Ascending aorta (tissue), 2 donors: ENCODE measurements around the gene TCTN1. TPM values are rescaled to one million over a fixed set of nuclear protein-coding genes. Genes with fewer than 3 reads are reported as not detected.

Source experiments
- DNase-seq, 2 donors: peaks; one replicate each; pipeline ENCODE4 v3.0.0-alpha.2; 2019; ENCODE audit warnings: low spot score in 2 of 2
- H3K27ac ChIP-seq, 2 donors: fragments of 200-600 bp; sonication (generic); one replicate each; pipeline ENCODE4 v1.5.1; 2016 to 2017; ENCODE audit warnings: mild to moderate bottlenecking in 1 of 2
- H3K27me3 ChIP-seq: fragments of 200-600 bp; sonication (generic); one replicate; pipeline ENCODE4 v1.5.1; 2017
- H3K36me3 ChIP-seq, 2 donors: fragments of 200-600 bp; sonication (generic); one replicate each; pipeline ENCODE4 v1.5.1; 2016
- H3K4me1 ChIP-seq, 2 donors: fragments of 200-600 bp; sonication (generic); one replicate each; pipeline ENCODE4 v1.5.1; 2016 to 2017; ENCODE audit warnings: mild to moderate bottlenecking in 1 of 2
- H3K4me3 ChIP-seq, 2 donors: fragments of 200-600 bp; sonication (generic); one replicate each; pipeline ENCODE4 v1.5.1; 2016 to 2017; ENCODE audit warnings: mild to moderate bottlenecking in 1 of 2
- H3K9me3 ChIP-seq, 2 donors: fragments of 200-600 bp; sonication (generic); one replicate each; pipeline ENCODE4 v1.5.1; 2016
- CTCF ChIP-seq, 3 experiments: fragments of 200-600 bp in 2 of 3; fragments of 450-650 bp in 1 of 3; sonication (generic) in 2 of 3; IDR thresholded peaks; one replicate each; pipeline ENCODE4 v1.5.1; 2016 to 2019; ENCODE audit warnings: antibody characterized with exemption in 3 of 3, mild to moderate bottlenecking in 1 of 3, moderate library complexity in 1 of 3
- intact Hi-C: fragments of 100-400 bp; cut with DNase I; formaldehyde crosslinking; loops from one replicate; pipeline ENCODE4 v1.15.1; 2023
- total RNA-seq: library from RNA; depleted of rRNA; stranded (reverse); fragments of >200 nt; gene quantifications from one replicate; pipeline ENCODE4 v1.1.0, GENCODE V29; 2016

TCTN1 gene
- total RNA-seq, 1 donor from 2014 or later: 28.4 TPM

GRCh38 chr12:110658878-110659277 lies 44.9 kb downstream of the TCTN1 start:
- Histone ChIP-seq H3K27ac (no peak overlapping the region), H3K9me3 (no peaks in the 10 kb centered on the region), H3K4me1 (no peaks in the 10 kb centered on the region), H3K27me3 (no peaks in the 10 kb centered on the region), H3K4me3 (no peak overlapping the region), H3K36me3 (peaks cover 0 to 8% of the 10 kb centered on the region in 2 donors)
- intact Hi-C loops: no loop called here
- DNase-seq: no peak
- no peak for TF ChIP-seq CTCF (IDR thresholded peaks at IDR 0.05)

- no peak overlapping the region for H3K27ac ChIP-seq
- no peak overlapping the region for H3K4me3 ChIP-seq
- no peaks in the 10 kb centered on the region for H3K4me1 ChIP-seq
- no peaks in the 10 kb centered on the region for H3K27me3 ChIP-seq
- intact Hi-C loops: no loop called here
- TF ChIP-seq CTCF (IDR thresholded peaks at IDR 0.05): no peak
- no peak for DNase-seq
- peaks cover 19 to 21% of the 10 kb centered on the region in 2 donors for H3K9me3 ChIP-seq
- H3K36me3 ChIP-seq: no peaks in the 10 kb centered on the region
Measured at GRCh38 chr12:110661337-110661972, 47.5 kb downstream of the TCTN1 start.

GRCh38 chr12:110666892-110667291 lies 53.0 kb downstream of the TCTN1 start:
- Histone ChIP-seq H3K36me3 (no peaks in the 10 kb centered on the region), H3K27ac (no peak overlapping the region), H3K27me3 (no peaks in the 10 kb centered on the region), H3K9me3 (peaks cover 21 to 27% of the 10 kb centered on the region in 2 donors), H3K4me1 (no peaks in the 10 kb centered on the region), H3K4me3 (no peak overlapping the region)
- no peak for DNase-seq
- no peak for TF ChIP-seq CTCF (IDR thresholded peaks at IDR 0.05)
- intact Hi-C loops: no loop called here

- TF ChIP-seq CTCF (IDR thresholded peaks at IDR 0.05): no peak
- no peak overlapping the region for H3K27ac ChIP-seq
- intact Hi-C loops: no loop called here
Measured at GRCh38 chr12:110667671-110668070, 53.7 kb downstream of the TCTN1 start.

DNA sequence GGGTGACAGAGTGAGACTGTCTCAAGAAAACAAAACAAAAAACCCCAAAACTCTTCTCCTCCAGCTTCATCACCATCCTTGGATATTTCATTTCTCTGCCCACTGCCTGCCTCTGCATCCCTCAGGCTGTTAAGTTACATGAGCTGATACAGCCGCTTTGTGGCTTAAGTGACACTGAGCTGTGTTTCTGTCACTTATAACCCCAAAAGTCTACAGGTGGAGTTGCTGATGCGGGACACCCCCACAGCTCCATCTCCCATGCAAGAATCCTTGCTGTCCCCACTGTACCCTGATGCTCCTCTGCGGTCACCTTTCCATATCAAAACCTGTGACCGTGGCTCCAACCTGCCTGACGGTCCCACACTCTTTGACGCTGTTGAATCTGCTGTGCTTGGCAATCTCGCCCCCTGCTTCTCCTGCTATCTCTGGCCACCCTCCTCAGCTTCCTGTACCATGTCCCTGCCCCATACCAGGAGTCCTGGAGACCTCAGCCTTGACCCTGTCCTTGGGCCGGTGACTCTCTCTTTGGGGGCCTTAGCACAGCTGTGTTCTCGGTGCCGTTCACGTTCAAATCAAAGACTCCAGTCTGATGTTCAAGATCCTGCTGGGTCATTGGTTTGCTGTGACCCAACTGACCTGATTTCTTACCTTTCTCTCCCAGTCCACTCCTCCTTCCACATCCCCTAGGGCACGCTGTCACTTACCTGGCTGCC lies 54.7 kb downstream of the TCTN1 start:
- H3K4me1 ChIP-seq: no peaks in the 10 kb centered on the region
- intact Hi-C loops: no loop called here
- H3K4me3 ChIP-seq: no peak overlapping the region
- no peaks in the 10 kb centered on the region for H3K27me3 ChIP-seq
- peaks cover 21 to 27% of the 10 kb centered on the region in 2 donors for H3K9me3 ChIP-seq
- H3K27ac ChIP-seq: no peak overlapping the region
- no peak for TF ChIP-seq CTCF (IDR thresholded peaks at IDR 0.05)
- no peak for DNase-seq
- H3K36me3 ChIP-seq: no peaks in the 10 kb centered on the region

More at GRCh38 chr12:110667671-110668070, 53.7 kb downstream of the TCTN1 start:
- no peaks in the 10 kb centered on the region for H3K36me3 ChIP-seq
- H3K4me3 ChIP-seq: no peak overlapping the region
- DNase-seq: no peak
- H3K4me1 ChIP-seq: no peaks in the 10 kb centered on the region
- no peaks in the 10 kb centered on the region for H3K27me3 ChIP-seq
- peaks cover 21 to 27% of the 10 kb centered on the region in 2 donors for H3K9me3 ChIP-seq
